HEK293 (cell line): ENCODE data around the gene NUDT8.

Experiments used
- BCL11A ChIP-seq: fragments of 450-650 bp; formaldehyde crosslinking; IDR thresholded peaks from 2 replicates; pipeline ENCODE4 v1.5.1; 2016; ENCODE audit warnings: low read depth, missing biosample characterization, missing genetic modification characterization
- PRDM1 ChIP-seq: fragments of 450-650 bp; formaldehyde crosslinking; IDR thresholded peaks from 2 replicates; pipeline ENCODE4; 2016; ENCODE audit warnings: missing biosample characterization, missing genetic modification characterization
- SETDB1 ChIP-seq: IDR thresholded peaks from one replicate; pipeline ENCODE4 v1.6.1; 2017; ENCODE audit warnings: mild to moderate bottlenecking, low read length, moderate library complexity, mixed read lengths; ENCODE audit not compliant: insufficient read length
- SP3 ChIP-seq: fragments of 450-650 bp; formaldehyde crosslinking; IDR thresholded peaks from 2 replicates; pipeline ENCODE4 v1.5.1; 2016; ENCODE audit warnings: missing biosample characterization, missing genetic modification characterization
- ZIC2 ChIP-seq: fragments of 450-650 bp; formaldehyde crosslinking; IDR thresholded peaks from 2 replicates; pipeline ENCODE4 v1.5.1; 2016; ENCODE audit warnings: missing biosample characterization, missing genetic modification characterization
- ZNF114 ChIP-seq: fragments of 450-650 bp; formaldehyde crosslinking; IDR thresholded peaks from 2 replicates; pipeline ENCODE4 v1.5.0; 2017; ENCODE audit warnings: missing biosample characterization, missing genetic modification characterization
- ZNF133 ChIP-seq: fragments of 450-650 bp; formaldehyde crosslinking; IDR thresholded peaks from 2 replicates; pipeline ENCODE4 v1.5.1; 2016; ENCODE audit warnings: missing biosample characterization, missing genetic modification characterization
- ZNF157 ChIP-seq: fragments of 450-650 bp; formaldehyde crosslinking; IDR thresholded peaks from 2 replicates; pipeline ENCODE4 v1.5.1; 2016; ENCODE audit warnings: missing biosample characterization, missing genetic modification characterization
- ZNF175 ChIP-seq: fragments of 450-650 bp; formaldehyde crosslinking; IDR thresholded peaks from 2 replicates; pipeline ENCODE4 v1.5.1; 2016; ENCODE audit warnings: missing biosample characterization, missing genetic modification characterization
- ZNF266 ChIP-seq: fragments of 450-650 bp; formaldehyde crosslinking; IDR thresholded peaks from 2 replicates; pipeline ENCODE4 v1.5.1; 2016; ENCODE audit warnings: missing biosample characterization, missing genetic modification characterization, low read depth
- ZNF416 ChIP-seq: fragments of 450-650 bp; formaldehyde crosslinking; IDR thresholded peaks from 2 replicates; pipeline ENCODE4 v1.5.1; 2016; ENCODE audit warnings: missing biosample characterization, missing genetic modification characterization
- ZNF473 ChIP-seq: fragments of 450-650 bp; formaldehyde crosslinking; IDR thresholded peaks from 2 replicates; pipeline ENCODE4 v1.5.1; 2017; ENCODE audit warnings: missing biosample characterization, missing genetic modification characterization
- ZNF501 ChIP-seq: fragments of 450-650 bp; formaldehyde crosslinking; IDR thresholded peaks from 2 replicates; pipeline ENCODE4 v1.5.1; 2016; ENCODE audit warnings: missing biosample characterization, missing genetic modification characterization
- ZNF560 ChIP-seq: fragments of 450-650 bp; formaldehyde crosslinking; IDR thresholded peaks from 2 replicates; pipeline ENCODE4 v1.5.1; 2017; ENCODE audit warnings: missing biosample characterization, missing genetic modification characterization, borderline replicate concordance
- ZNF639 ChIP-seq: fragments of 450-650 bp; formaldehyde crosslinking; IDR thresholded peaks from 2 replicates; pipeline ENCODE4 v1.5.1; 2016; ENCODE audit warnings: missing biosample characterization, missing genetic modification characterization
- ZNF654 ChIP-seq: fragments of 450-650 bp; formaldehyde crosslinking; IDR thresholded peaks from 2 replicates; pipeline ENCODE4 v1.5.1; 2016; ENCODE audit warnings: low read depth, missing biosample characterization, missing genetic modification characterization
- ZNF692 ChIP-seq: fragments of 450-650 bp; formaldehyde crosslinking; IDR thresholded peaks from 2 replicates; pipeline ENCODE4 v1.5.1; 2016; ENCODE audit warnings: missing biosample characterization, missing genetic modification characterization
- TF ChIP-seq, protein P1 (sequence below): fragments of 450-650 bp; formaldehyde crosslinking; IDR thresholded peaks from 2 replicates; pipeline ENCODE4 v1.5.1; 2016; ENCODE audit warnings: missing biosample characterization, missing genetic modification characterization
- TF ChIP-seq, protein P2 (sequence below): fragments of 450-650 bp; formaldehyde crosslinking; IDR thresholded peaks from 2 replicates; pipeline ENCODE4 v1.5.1; 2017; ENCODE audit warnings: missing biosample characterization, missing genetic modification characterization
- TF ChIP-seq, protein P3 (sequence below): fragments of 450-650 bp; formaldehyde crosslinking; IDR thresholded peaks from 2 replicates; pipeline ENCODE4 v1.5.1; 2016; ENCODE audit warnings: missing biosample characterization, missing genetic modification characterization
- TF ChIP-seq, protein P4 (sequence below): fragments of 450-650 bp; formaldehyde crosslinking; IDR thresholded peaks from 2 replicates; pipeline ENCODE4 v1.5.1; 2017; ENCODE audit warnings: missing biosample characterization, mild to moderate bottlenecking, missing genetic modification characterization, moderate library complexity
- TF ChIP-seq, protein P5 (sequence below): fragments of 450-650 bp; formaldehyde crosslinking; conservative IDR thresholded peaks from 2 replicates; pipeline ENCODE4 v1.5.1; 2016; ENCODE audit warnings: low read depth, missing biosample characterization, missing genetic modification characterization

The NUDT8 gene

GRCh38 chr11:67629386-67630227 is at the start of gene NUDT8 (continued):
- TF ChIP-seq, protein P1, sequence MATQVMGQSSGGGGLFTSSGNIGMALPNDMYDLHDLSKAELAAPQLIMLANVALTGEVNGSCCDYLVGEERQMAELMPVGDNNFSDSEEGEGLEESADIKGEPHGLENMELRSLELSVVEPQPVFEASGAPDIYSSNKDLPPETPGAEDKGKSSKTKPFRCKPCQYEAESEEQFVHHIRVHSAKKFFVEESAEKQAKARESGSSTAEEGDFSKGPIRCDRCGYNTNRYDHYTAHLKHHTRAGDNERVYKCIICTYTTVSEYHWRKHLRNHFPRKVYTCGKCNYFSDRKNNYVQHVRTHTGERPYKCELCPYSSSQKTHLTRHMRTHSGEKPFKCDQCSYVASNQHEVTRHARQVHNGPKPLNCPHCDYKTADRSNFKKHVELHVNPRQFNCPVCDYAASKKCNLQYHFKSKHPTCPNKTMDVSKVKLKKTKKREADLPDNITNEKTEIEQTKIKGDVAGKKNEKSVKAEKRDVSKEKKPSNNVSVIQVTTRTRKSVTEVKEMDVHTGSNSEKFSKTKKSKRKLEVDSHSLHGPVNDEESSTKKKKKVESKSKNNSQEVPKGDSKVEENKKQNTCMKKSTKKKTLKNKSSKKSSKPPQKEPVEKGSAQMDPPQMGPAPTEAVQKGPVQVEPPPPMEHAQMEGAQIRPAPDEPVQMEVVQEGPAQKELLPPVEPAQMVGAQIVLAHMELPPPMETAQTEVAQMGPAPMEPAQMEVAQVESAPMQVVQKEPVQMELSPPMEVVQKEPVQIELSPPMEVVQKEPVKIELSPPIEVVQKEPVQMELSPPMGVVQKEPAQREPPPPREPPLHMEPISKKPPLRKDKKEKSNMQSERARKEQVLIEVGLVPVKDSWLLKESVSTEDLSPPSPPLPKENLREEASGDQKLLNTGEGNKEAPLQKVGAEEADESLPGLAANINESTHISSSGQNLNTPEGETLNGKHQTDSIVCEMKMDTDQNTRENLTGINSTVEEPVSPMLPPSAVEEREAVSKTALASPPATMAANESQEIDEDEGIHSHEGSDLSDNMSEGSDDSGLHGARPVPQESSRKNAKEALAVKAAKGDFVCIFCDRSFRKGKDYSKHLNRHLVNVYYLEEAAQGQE (tag by site-specific recombination) = no peak
- TF ChIP-seq, protein P2, sequence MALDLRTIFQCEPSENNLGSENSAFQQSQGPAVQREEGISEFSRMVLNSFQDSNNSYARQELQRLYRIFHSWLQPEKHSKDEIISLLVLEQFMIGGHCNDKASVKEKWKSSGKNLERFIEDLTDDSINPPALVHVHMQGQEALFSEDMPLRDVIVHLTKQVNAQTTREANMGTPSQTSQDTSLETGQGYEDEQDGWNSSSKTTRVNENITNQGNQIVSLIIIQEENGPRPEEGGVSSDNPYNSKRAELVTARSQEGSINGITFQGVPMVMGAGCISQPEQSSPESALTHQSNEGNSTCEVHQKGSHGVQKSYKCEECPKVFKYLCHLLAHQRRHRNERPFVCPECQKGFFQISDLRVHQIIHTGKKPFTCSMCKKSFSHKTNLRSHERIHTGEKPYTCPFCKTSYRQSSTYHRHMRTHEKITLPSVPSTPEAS (tag by site-specific recombination) = no peak
- TF ChIP-seq ZNF157 (tag by site-specific recombination) = no peak
- TF ChIP-seq ZNF639 (tag by site-specific recombination) = peak; percentile 47; the same call in 1 of the 2 replicates
- TF ChIP-seq ZNF266 (tag by site-specific recombination) = no peak
- no peak for TF ChIP-seq SETDB1
- peak; percentile 43 for TF ChIP-seq ZNF654 (tag by site-specific recombination)
- no peak for TF ChIP-seq ZNF560 (tag by site-specific recombination)
- peak; percentile 94 for TF ChIP-seq ZNF692 (tag by site-specific recombination)
- TF ChIP-seq, protein P3, sequence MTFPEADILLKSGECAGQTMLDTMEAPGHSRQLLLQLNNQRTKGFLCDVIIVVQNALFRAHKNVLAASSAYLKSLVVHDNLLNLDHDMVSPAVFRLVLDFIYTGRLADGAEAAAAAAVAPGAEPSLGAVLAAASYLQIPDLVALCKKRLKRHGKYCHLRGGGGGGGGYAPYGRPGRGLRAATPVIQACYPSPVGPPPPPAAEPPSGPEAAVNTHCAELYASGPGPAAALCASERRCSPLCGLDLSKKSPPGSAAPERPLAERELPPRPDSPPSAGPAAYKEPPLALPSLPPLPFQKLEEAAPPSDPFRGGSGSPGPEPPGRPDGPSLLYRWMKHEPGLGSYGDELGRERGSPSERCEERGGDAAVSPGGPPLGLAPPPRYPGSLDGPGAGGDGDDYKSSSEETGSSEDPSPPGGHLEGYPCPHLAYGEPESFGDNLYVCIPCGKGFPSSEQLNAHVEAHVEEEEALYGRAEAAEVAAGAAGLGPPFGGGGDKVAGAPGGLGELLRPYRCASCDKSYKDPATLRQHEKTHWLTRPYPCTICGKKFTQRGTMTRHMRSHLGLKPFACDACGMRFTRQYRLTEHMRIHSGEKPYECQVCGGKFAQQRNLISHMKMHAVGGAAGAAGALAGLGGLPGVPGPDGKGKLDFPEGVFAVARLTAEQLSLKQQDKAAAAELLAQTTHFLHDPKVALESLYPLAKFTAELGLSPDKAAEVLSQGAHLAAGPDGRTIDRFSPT (tag by site-specific recombination) = peak; percentile 59; the same call in 1 of the 2 replicates
- peak; percentile 63; the same call in 1 of the 2 replicates for TF ChIP-seq BCL11A
- no peak; the same call in none of the 2 replicates for TF ChIP-seq SP3 (tag by site-specific recombination)
- TF ChIP-seq, protein P4, sequence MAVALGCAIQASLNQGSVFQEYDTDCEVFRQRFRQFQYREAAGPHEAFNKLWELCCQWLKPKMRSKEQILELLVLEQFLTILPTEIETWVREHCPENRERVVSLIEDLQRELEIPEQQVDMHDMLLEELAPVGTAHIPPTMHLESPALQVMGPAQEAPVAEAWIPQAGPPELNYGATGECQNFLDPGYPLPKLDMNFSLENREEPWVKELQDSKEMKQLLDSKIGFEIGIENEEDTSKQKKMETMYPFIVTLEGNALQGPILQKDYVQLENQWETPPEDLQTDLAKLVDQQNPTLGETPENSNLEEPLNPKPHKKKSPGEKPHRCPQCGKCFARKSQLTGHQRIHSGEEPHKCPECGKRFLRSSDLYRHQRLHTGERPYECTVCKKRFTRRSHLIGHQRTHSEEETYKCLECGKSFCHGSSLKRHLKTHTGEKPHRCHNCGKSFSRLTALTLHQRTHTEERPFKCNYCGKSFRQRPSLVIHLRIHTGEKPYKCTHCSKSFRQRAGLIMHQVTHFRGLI (tag by site-specific recombination) = no peak
- TF ChIP-seq ZNF114 (tag by site-specific recombination) = no peak
- TF ChIP-seq ZIC2 (tag by site-specific recombination) = peak; percentile 40
- TF ChIP-seq ZNF473 = no peak
- no peak for TF ChIP-seq ZNF133 (tag by site-specific recombination)
- TF ChIP-seq ZNF416 = no peak
- TF ChIP-seq PRDM1 (tag by site-specific recombination) = no peak
- no peak for TF ChIP-seq ZNF175 (tag by site-specific recombination)
- TF ChIP-seq ZNF501 = 0 out of 2 replicates have a peak, but pooled peaks have one; percentile 48
- TF ChIP-seq, protein P5, sequence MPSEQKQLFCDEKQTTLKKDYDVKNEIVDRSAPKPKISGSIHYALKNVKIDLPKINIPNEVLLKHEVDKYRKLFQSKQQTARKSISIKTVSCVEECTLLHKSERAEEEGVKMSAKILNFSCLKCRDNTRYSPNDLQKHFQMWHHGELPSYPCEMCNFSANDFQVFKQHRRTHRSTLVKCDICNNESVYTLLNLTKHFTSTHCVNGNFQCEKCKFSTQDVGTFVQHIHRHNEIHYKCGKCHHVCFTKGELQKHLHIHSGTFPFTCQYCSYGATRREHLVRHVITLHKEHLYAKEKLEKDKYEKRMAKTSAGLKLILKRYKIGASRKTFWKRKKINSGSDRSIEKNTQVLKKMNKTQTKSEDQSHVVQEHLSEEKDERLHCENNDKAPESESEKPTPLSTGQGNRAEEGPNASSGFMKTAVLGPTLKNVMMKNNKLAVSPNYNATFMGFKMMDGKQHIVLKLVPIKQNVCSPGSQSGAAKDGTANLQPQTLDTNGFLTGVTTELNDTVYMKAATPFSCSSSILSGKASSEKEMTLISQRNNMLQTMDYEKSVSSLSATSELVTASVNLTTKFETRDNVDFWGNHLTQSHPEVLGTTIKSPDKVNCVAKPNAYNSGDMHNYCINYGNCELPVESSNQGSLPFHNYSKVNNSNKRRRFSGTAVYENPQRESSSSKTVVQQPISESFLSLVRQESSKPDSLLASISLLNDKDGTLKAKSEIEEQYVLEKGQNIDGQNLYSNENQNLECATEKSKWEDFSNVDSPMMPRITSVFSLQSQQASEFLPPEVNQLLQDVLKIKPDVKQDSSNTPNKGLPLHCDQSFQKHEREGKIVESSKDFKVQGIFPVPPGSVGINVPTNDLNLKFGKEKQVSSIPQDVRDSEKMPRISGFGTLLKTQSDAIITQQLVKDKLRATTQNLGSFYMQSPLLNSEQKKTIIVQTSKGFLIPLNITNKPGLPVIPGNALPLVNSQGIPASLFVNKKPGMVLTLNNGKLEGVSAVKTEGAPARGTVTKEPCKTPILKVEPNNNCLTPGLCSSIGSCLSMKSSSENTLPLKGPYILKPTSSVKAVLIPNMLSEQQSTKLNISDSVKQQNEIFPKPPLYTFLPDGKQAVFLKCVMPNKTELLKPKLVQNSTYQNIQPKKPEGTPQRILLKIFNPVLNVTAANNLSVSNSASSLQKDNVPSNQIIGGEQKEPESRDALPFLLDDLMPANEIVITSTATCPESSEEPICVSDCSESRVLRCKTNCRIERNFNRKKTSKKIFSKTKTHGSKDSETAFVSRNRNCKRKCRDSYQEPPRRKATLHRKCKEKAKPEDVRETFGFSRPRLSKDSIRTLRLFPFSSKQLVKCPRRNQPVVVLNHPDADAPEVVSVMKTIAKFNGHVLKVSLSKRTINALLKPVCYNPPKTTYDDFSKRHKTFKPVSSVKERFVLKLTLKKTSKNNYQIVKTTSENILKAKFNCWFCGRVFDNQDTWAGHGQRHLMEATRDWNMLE (tag by site-specific recombination) = no peak
